Hematopoietic multipotent progenitor cell treated with erythropoietin and hydrocortisone succinate and interleukin-3 and kit ligand, for 17 days (in vitro differentiated cells): Measurements from ENCODE around the gene EIF5AL1.
"Not testable (repeated sequence)": the region's sequence is repeated elsewhere in the genome, so short reads cannot be mapped to it uniquely, and the experiment has no call there.

Experiments
- DNase-seq: peaks from one replicate; pipeline ENCODE4 v3.0.0-alpha.2; 2015; ENCODE audit warnings: low spot score

Gene EIF5AL1

GRCh38 chr10:79511891-79512583 lies at the start of gene EIF5AL1:
EIF5AL1 (plus strand) TSS chr10:79512533; CDS start chr10:79512650, 117 bp downstream.
- not testable (repeated sequence) for DNase-seq

- no peak for DNase-seq
These were observed 48.5 kb upstream of the EIF5AL1 start for GRCh38 chr10:79463578-79464496.

- no peak for DNase-seq
These were observed 47.0 kb upstream of the EIF5AL1 start for GRCh38 chr10:79465341-79465740.

GRCh38 chr10:79468015-79468560 lies 44.2 kb upstream of the EIF5AL1 start:
- no peak for DNase-seq

GRCh38 chr10:79468841-79469585 lies 43.3 kb upstream of the EIF5AL1 start:
- no peak for DNase-seq

GRCh38 chr10:79470096-79470495 lies 42.2 kb upstream of the EIF5AL1 start:
- DNase-seq: no peak

DNA sequence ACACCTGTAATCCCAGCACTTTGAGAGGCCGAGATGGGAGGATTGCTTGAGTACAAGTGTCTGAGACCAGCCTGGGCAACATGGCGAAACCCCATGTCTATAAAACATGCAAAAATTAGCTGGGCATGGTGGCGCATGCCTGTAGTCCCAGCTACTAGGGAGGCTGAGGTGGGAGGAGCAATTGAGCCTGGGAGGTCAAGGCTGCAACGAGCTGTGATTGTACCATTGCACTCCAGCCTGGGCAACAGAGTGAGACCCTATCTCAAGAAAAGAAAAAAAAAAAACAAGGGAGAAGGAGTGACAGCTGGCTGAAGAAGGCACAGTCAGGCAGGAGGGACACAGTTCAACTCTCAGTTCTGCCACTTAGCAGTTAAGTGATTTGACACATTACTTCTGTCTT lies 40.6 kb upstream of the EIF5AL1 start:
- DNase-seq: no peak

DNA sequence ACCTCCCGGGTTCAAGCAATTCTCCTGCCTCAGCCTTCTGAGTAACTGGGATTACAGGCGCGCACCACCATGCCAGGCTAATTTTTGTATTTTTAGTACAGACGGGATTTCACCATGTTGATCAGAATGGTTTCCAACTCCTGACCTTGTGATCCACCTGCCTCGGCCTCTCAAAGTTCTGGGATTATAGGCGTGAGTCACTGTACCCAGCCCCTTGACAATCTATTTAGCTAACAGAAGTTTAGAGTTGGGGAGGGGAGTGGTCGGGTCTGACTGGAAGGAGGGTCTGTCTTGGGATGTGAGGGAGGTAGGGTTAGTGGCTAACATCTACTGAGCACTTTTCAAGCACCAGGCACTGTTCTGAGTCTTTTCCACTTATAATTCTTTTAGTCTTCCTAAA lies 39.9 kb upstream of the EIF5AL1 start:
- no peak for DNase-seq

GRCh38 chr10:79472951-79473350 lies 39.4 kb upstream of the EIF5AL1 start:
- DNase-seq: no peak

- DNase-seq: no peak
These were observed 38.7 kb upstream of the EIF5AL1 start for GRCh38 chr10:79473496-79474095.

DNA sequence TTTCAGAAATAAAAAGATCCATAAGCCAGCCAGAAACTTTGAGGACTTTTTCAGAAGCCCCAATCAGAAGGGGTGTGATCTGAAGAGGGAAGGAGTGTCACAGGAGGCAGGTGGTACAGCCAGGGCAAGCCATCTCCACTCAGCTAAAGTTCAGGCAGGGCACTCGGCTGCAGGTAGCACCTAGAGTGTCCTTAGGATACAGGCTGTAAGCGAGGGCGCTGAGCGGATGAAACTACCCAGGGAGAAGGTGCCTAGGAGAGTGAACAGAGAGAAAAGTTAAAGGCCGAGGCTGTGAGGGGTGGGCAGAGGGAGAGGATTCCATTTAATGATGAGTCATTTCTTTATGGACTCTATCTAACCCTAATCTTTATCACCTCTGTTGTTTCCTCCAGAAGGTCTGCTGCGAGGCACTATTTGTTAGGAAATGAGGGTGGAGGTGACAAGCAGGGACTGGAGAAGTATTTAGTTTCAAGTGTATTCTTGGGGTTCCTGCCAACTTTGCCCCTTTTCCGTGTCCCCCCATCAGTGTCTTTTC lies 37.1 kb upstream of the EIF5AL1 start:
- DNase-seq: no peak

DNA sequence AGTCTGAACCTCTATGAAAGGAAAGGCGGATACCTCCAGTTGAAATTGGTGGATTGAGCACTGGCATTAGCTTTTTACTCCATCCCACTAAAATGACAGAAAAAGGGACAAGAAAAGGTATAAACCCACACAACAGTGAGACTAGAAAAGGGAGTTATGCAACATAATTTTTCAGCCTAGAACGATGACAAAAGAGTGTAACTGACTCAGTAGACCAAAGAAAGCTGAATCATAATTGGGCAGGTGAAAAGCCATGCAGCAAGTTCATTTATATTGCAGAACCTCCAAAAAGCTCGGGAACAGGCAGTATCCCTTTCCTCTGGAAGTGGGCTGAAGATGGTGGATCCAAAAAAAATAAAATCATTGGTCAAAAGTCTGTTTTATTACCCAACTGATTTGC lies 36.5 kb upstream of the EIF5AL1 start:
- no peak for DNase-seq

DNA sequence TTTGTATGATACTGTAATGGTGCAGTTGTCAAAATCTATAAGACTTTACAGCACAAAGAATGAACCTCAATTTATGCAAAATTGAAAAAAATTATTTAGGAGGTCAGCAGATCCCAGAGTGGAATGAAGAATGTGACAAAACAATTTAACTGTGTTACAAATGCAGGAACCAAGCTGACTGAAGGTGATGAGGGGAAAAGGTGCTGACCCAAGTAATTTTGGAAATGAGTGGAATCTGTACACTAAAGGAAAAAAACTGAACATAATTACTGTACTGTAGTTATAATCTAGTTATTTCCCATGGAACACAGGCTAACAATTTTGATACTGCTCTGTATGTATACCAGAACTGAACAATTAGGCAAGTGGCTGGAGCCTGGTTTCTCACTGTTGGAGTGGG lies 35.7 kb upstream of the EIF5AL1 start:
- no peak for DNase-seq

GRCh38 chr10:79477456-79477855 lies 34.9 kb upstream of the EIF5AL1 start:
- no peak for DNase-seq

- DNase-seq: no peak
These were observed 32.9 kb upstream of the EIF5AL1 start for GRCh38 chr10:79479283-79479909.

DNA sequence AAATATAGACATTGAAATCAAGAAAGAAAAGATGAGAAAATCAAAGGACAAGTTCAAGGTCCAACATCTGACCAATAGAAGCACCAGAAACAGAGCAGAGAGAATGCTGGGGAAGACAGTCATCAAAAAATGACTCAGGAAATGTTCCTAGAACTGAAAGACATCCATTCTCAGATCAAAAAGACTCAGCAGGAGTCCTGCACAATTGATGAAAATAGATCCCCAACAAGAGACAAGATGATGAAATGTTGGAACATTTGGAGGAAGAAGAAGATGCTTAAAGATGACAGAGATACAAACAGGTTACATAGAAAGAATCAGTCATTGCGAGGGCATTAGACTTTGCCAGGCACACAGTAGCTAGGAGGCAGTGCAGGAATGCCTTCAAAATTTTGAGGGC lies 30.0 kb upstream of the EIF5AL1 start:
- DNase-seq: no peak

DNA sequence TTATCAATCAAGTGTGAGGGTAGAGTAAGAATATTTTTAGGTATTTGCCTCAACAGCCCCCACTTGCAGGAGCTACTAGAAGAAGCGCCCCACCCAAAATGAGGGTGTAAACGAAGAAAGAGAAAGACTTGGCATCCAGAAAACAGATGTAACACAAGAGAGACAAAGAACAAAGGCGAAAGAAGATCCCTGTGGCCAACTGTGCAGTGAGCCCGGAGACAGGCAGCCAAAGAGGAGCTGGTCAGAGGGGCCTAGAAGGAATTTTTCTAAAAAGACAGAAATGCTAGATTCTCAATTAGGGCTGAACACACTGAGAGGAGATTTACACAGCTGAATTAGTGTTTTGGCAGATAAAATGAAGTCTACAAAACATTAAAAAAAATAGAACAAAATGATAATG lies 29.6 kb upstream of the EIF5AL1 start:
- no peak for DNase-seq

GRCh38 chr10:79483299-79483698 lies 29.0 kb upstream of the EIF5AL1 start:
- no peak for DNase-seq

GRCh38 chr10:79483948-79484347 lies 28.4 kb upstream of the EIF5AL1 start:
- DNase-seq: no peak

DNA sequence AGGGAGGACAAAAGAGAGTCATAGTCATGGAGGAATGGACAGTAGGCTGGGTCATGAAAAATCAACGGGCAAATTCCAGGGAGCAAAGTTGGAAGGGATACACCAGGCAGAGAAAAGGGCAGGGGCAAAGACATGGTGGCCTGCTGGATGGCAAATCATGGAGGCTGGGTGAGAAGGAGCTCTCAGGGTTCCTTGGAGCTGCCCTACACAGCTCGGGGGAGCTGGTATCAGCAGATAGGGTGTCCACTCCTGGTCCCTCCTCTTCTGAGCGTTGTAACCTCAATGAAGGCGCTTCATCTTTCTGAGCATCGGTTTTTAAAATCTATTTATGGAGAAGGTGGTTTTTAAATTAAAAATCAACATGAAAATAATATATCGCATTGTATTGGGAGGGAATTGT lies 27.9 kb upstream of the EIF5AL1 start:
- DNase-seq: no peak
